ENCODE data around the gene SSU72. TPM values are rescaled to one million over a fixed set of nuclear protein-coding genes. Genes with fewer than 3 reads are reported as not detected.

Gene SSU72
- 100 to 1,000 TPM in 2 of 8 experiments, 10 to 100 TPM in 6; 73.2 to 138 (median 95.5) TPM for total RNA-seq

DNA sequence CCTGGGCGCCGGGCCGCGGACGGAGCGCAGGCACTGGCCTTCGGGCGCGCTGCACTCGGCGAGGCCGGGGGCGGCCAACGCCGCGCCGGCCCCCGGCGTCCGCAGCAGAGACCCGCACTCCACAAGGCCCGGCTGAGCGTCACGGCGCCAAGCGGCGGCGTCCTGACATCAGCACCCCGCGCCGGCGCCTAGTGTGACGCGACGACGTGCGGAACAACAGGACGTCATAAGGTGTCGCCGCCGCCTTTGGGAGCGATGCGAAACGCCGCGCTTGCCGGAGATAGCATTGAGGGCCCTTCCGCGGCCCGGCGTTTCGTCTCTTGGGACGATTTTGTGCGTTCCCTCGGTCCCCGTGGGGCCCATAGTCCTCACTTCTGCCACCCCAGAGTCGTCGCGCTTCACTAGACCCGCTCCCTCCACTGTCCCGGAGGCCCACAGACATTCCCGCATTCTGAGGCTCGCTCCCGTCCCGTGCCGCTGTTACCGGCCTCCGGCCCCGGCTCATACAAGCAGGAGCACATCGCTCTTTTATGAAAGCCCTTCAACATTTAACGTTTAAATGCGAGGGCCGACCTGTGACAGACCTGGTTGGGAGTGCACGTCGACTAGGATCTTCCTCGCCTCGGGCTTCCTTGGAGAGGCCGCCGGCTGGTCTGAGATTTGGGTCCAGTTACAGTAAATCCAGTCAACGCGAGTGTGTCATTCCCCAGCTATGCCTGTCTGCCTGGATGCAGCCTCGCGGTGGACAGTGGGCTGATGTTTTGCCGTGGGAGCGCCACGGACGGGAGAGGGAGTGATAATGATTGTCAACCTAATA is at the start of gene SSU72:
SSU72 (minus strand) TSS at position 143 of the 817 bp plus-strand sequence. CDS start 306 bp downstream, outside the sequence.
- ATAC-seq (replicated peaks in 6 of 8), result peak; percentile 81 to 92 (median 88)
- Histone ChIP-seq H3K27ac (peak within 1 kb of the TSS; percentile 100), H3K4me1 (replicated peaks in 1 of 2) (peaks cover 14% of the 10 kb centered on the region in 2 donors), H3K4me3 (peak within 1 kb of the TSS; percentile 71 to 97 (median 93))
- in situ Hi-C loops (cut with MboI; ENCODE audit: low pct_unique_long_range_greater_than_20kb in 2 of 9, low sequenced_read_pairs in 9 of 9, unreplicated experiment in 9 of 9), result no loop called here
- 0 to 3% (median 1%) methylated on average over 5 to 58 of the region's 87 CpGs; no CpG with 5 or more reads in 1 of the 10 experiments for WGBS, 10 experiments

DNA sequence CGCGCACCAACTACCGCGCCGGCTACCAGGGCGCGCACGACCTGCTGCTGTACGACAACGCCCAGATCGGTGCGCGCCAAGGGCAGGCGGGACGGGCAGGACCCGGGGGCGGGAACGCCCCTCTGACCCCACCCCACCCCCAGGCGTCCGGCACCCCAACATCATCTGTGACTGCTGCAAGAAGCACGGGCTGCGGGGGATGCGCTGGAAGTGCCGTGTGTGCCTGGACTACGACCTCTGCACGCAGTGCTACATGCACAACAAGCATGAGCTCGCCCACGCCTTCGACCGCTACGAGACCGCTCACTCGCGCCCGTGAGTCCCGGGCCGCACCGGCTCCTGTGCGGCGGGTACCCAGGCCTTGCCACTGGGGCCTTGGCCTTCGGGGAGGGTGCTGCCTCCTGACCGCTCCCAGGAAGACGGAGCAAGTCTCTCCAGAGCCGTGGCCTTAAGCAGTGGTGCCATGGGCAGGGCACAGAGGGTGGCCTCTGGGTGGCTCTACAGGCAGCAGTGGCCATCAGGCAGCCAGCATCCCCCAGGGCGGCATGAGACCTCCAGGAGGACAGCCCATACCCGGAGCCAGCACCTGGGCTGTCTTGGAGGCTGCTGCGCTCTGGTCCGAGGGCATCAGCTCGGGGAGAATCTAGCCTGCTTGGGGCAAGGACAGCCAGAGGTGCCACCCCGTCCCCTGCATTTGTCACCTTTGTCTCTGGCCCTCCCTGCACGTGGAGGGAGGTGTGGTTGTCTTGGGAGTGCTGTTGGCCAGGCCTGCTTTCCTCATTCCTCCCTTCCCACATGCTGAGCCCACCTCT is 49.2 kb upstream of the SSU72 start:
- ATAC-seq (replicated peaks in 6 of 8), result no peak
- Histone ChIP-seq H3K27ac (no peak overlapping the region), H3K4me3 (no peak overlapping the region), H3K4me1 (replicated peaks in 1 of 2) (no peaks in the 10 kb centered on the region)
- in situ Hi-C loops (cut with MboI; ENCODE audit: low pct_unique_long_range_greater_than_20kb in 2 of 9, low sequenced_read_pairs in 9 of 9, unreplicated experiment in 9 of 9), result no loop called here
- 72 to 96% (median 82%) methylated on average over 2 to 15 of the region's 51 CpGs; no CpG with 5 or more reads in 6 of the 10 experiments for WGBS, 10 experiments

DNA sequence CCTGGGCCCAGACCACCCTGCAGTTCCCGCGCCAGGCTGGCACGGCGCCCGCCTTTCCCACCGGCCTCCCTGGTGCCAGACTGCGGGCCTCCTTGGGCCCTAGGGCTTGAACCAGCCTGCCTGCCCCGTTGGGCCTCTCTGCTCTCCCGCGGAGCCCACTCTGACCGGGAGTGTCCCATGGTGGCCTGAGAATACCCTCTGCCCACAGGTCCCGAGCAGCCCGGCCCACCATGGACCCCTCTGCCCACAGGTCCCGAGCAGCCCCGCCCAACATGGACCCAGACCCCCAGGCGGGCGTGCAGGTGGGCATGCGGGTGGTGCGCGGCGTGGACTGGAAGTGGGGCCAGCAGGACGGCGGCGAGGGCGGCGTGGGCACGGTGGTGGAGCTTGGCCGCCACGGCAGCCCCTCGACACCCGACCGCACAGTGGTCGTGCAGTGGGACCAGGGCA is 48.5 kb upstream of the SSU72 start:
- Histone ChIP-seq H3K27ac (no peak overlapping the region), H3K4me3 (no peak overlapping the region), H3K4me1 (replicated peaks in 1 of 2) (no peaks in the 10 kb centered on the region)
- no peak for ATAC-seq (replicated peaks in 6 of 8)
- WGBS, 10 experiments, result 91 to 95% methylated on average over 4 to 9 of the region's 33 CpGs; no CpG with 5 or more reads in 8 of the 10 experiments
- in situ Hi-C loops (cut with MboI; ENCODE audit: low pct_unique_long_range_greater_than_20kb in 2 of 9, low sequenced_read_pairs in 9 of 9, unreplicated experiment in 9 of 9), result no loop called here

DNA sequence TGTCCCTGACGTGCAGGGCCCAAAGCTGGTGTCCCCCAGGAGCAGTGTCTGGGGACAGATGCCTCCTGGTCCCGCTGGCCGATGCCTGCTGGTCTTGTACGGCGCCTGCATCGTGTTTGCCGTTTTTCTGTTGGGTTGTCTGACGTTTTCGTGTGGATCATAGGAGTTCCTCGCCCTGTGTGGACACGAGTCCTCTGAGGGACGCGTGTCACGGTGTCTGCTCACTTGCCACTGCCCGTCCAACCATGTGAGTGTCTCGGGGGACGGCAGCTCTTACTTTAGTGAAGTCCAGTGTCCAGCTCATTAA is 48.1 kb upstream of the SSU72 start:
- H3K4me3 ChIP-seq, result no peak overlapping the region

DNA sequence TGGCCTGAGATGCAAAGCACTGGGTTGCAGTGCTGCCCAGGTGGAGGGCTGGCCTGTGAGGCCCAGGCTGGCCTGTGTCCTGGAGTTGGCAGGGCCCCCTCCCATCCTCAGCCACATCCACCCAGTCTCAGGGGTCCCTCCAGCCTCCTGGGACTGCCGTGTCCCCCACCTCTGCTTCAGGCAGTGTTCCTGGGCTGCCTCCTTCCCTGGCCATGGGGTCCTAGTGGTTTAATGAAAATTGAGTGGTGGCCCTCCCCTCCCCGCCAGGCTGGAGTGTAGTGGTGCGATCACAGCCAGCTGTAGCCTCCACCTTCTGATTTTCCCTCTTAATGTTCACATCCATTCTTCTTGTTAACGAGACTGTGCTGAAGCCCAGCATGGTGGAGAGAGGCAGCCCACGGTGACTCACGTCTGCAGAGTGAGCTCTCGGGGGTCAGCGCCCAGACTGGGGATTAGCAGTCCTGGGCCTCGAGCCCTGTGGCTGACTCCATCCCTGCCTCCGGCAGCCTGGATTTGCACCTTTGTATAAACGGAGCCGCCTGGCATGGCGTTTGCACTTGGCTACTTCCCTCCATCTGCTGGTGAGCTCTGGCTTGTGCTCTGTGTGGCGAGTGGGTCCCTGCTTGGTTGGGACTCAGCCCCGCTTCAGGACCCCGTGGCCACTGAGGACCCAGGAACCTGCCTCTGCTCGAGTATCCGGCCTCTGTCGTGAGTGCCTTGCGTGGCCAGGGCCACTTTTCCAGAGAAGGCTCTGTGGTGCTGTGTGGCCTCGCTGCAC is 47.5 kb upstream of the SSU72 start:
- H3K4me3 ChIP-seq, result no peak overlapping the region
- WGBS, 10 experiments, result 0 to 88% (median 67%) methylated on average over 1 to 15 of the region's 21 CpGs; no CpG with 5 or more reads in 5 of the 10 experiments
- ATAC-seq (replicated peaks in 6 of 8), result peak in 5 of 8 experiments; percentile 11 to 54 (median 37)
- no peak overlapping the region for H3K27ac ChIP-seq
- no peaks in the 10 kb centered on the region for H3K4me1 ChIP-seq (replicated peaks in 1 of 2)
- in situ Hi-C loops (cut with MboI; ENCODE audit: low pct_unique_long_range_greater_than_20kb in 2 of 9, low sequenced_read_pairs in 9 of 9, unreplicated experiment in 9 of 9), result no loop called here

More for the DNA sequence above, 48.1 kb upstream of the SSU72 start:
- Histone ChIP-seq H3K27ac (no peak overlapping the region), H3K4me1 (replicated peaks in 1 of 2) (no peaks in the 10 kb centered on the region)
- 50 to 95% (median 87%) methylated on average over 1 to 16 of the region's 17 CpGs; no CpG with 5 or more reads in 3 of the 10 experiments for WGBS, 10 experiments
- ATAC-seq (replicated peaks in 6 of 8), result no peak
- in situ Hi-C loops (cut with MboI; ENCODE audit: low pct_unique_long_range_greater_than_20kb in 2 of 9, low sequenced_read_pairs in 9 of 9, unreplicated experiment in 9 of 9), result no loop called here

DNA sequence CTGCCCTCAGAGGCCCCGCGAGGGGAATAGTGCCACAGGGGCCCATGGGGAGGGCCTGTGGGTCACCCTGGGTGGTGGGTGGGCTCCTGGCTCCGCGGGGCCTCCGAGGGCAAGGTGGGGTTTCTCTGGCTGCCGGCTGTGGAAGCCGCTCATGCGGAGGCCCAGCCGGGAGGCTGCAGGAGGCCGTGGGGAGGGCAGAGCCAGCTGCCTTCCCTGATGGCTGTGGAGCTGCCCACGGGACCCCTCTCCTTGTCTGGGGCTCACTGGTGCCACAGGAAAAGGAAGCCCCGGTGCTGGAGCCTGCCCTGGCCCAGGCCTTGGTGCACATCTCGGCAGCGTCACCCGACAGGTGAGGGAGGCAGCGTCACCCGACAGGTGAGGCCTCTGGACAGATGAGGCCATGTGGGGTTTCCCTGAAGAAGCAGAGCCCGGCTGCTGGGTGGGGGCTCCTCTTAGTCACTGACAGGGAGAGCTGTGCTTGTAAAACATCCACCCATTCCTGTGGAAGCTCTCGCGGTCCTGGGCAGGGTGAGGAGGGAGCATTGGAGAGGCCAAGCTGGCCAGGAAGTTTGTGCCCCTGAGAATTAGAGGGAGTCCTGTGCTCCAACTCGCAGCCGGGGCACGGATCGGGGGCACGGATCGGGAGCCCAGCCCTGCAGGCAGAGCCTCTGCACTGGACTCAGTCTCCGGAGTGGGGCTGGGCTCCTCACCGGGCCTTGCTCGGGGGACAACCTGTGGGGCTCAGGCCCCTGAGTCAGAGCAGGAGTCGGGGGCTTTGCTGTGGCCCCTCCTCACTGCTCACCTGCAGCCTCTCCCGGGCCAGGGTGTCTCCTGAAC is 46.7 kb upstream of the SSU72 start:
- WGBS, 10 experiments, result 80 to 90% (median 87%) methylated on average over 4 to 17 of the region's 31 CpGs; no CpG with 5 or more reads in 7 of the 10 experiments

DNA sequence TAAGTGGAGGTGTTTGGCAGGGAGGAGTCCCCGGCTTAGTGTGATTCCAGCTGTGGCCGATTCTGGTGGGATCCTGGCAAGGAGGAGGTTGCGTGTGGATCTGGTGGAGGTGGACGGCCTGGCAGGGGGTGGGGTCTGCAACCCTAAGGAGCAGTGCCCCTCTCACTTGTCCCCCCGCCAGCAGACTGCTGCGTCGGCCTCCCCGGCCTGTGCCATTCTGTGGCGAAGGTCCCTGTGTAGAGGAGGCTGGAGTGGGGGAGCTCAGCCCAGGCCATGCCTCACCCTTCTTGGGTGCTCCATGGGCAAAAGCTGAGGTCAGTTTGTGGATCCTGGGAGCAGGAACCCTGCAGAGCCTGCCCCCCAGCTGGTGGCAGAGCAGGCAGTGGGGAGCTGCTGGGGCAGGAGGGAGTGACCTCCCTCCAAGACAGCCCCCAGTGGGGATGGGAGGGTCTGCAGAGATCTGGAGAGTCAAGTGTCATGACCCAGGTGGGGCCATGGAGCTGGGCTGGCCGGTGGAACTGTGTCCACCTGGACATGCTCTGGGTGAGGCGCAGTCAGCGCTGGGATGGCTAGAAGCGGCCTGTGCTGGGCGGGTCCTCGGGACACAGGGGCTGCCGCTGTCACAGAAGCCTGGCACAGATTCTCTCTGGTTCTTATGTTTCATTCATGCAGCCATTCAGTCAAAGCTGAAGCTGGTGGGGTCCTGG is 45.9 kb upstream of the SSU72 start:
- Histone ChIP-seq H3K27ac (no peak overlapping the region), H3K4me3 (no peak overlapping the region), H3K4me1 (replicated peaks in 1 of 2) (peaks cover 7 to 8% of the 10 kb centered on the region in 2 donors)
- 66 to 84% (median 82%) methylated on average over 2 to 8 of the region's 16 CpGs; no CpG with 5 or more reads in 7 of the 10 experiments for WGBS, 10 experiments
- in situ Hi-C loops (cut with MboI; ENCODE audit: low pct_unique_long_range_greater_than_20kb in 2 of 9, low sequenced_read_pairs in 9 of 9, unreplicated experiment in 9 of 9), result no loop called here
- ATAC-seq (replicated peaks in 6 of 8), result no peak

More for the DNA sequence above, 46.7 kb upstream of the SSU72 start:
- Histone ChIP-seq H3K4me3 (no peak overlapping the region), H3K27ac (no peak overlapping the region), H3K4me1 (replicated peaks in 1 of 2) (peaks cover 7% of the 10 kb centered on the region in 2 donors)
- ATAC-seq (replicated peaks in 6 of 8), result peak in 2 of 8 experiments; percentile 19 to 52
- in situ Hi-C loops (cut with MboI; ENCODE audit: low pct_unique_long_range_greater_than_20kb in 2 of 9, low sequenced_read_pairs in 9 of 9, unreplicated experiment in 9 of 9), result no loop called here

DNA sequence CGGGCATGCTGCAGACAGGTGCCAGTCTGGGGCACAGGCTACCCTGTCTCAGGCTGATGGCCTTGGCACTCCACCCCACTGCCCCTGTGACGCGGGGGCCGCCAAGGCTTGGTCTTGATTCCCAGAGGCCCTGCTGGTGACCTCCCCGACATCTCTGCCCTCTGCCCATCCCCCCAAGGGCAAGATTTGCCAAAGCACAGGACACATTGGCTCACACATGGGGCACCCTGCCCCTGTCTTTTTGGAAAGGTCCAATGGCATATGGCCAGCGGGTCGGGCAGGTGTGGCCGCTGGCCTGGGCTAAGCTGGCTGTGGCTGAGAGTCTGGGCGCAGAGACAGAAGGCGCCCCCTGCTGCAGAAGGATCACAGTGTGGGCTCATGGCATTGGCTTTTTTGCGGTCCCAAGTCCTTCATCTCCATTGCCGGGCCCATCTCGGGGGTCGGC is 45.3 kb upstream of the SSU72 start:
- Histone ChIP-seq H3K4me1 (replicated peaks in 1 of 2) (peaks cover 7 to 8% of the 10 kb centered on the region in 2 donors), H3K4me3 (no peak overlapping the region), H3K27ac (no peak overlapping the region)
- no peak for ATAC-seq (replicated peaks in 6 of 8)
- 61 to 80% (median 64%) methylated on average over 1 to 13 of the region's 14 CpGs; no CpG with 5 or more reads in 7 of the 10 experiments for WGBS, 10 experiments
- in situ Hi-C loops (cut with MboI; ENCODE audit: low pct_unique_long_range_greater_than_20kb in 2 of 9, low sequenced_read_pairs in 9 of 9, unreplicated experiment in 9 of 9), result no loop called here

DNA sequence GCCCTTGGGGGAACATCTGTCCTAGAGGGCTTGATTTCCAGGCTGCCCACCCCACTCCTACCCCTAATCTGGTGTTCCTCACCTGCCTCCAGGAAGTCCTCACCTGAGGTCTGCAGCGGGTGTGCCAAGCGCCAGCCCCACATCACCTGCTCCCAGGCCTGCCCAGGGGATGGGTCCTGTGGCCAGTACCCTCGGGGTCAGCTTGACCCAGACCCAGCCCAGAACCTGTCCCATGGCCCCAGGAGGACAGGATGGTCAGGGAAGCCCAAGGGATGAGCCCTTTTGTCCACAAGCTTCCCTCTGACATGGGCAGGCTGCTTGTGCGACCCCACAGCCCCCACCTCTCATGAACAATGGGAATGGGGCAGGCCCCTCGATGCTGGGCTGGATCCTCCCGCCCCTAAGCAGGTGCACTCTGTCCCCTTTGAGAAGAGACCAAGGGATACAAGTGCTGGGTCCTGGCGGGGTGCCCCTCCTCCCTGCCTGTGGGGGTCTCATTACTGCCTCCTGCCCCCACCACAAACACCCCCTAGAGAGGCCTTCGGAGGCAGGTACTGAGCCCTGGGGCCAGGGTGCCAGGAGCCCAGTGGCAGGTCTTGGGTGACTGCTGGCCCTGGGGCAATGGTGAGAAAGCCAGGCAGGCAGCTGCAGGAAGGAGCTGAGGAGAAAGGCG is 43.9 kb upstream of the SSU72 start:
- Histone ChIP-seq H3K4me1 (replicated peaks in 1 of 2) (peaks cover 14% of the 10 kb centered on the region in 2 donors), H3K4me3 (no peak overlapping the region), H3K27ac (no peak overlapping the region)
- in situ Hi-C loops (cut with MboI; ENCODE audit: low pct_unique_long_range_greater_than_20kb in 2 of 9, low sequenced_read_pairs in 9 of 9, unreplicated experiment in 9 of 9), result no loop called here
- ATAC-seq (replicated peaks in 6 of 8), result no peak
- 67 to 100% (median 93%) methylated on average over 1 to 6 of the region's 9 CpGs; no CpG with 5 or more reads in 4 of the 10 experiments for WGBS, 10 experiments

DNA sequence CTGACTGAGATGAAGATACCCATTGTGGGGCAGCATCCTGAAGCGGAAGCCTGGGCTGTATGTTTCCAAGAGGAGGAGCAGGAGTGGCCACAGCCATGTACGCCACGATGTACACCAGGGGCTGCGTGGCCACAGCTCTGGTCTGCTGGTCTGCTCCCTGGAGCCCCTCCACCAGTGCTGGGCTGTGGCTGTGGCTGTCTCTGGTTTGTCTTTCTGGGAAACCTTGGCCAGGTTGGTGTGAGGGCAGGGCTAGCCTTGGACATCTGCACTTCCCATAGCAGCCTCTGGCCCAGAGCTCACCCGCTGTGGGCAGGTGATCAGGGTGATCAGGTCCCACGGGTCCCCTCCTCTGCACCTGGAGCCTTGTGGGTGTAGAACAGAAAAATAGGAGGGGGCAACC is 43.3 kb upstream of the SSU72 start:
- Histone ChIP-seq H3K4me1 (replicated peaks in 1 of 2) (peaks cover 15 to 16% of the 10 kb centered on the region in 2 donors), H3K4me3 (no peak overlapping the region), H3K27ac (no peak overlapping the region)
- WGBS, 10 experiments, result 50 to 100% (median 88%) methylated on average over 2 to 6 of the region's 6 CpGs; no CpG with 5 or more reads in 5 of the 10 experiments
- in situ Hi-C loops (cut with MboI; ENCODE audit: low pct_unique_long_range_greater_than_20kb in 2 of 9, low sequenced_read_pairs in 9 of 9, unreplicated experiment in 9 of 9), result no loop called here
- ATAC-seq (replicated peaks in 6 of 8), result no peak

DNA sequence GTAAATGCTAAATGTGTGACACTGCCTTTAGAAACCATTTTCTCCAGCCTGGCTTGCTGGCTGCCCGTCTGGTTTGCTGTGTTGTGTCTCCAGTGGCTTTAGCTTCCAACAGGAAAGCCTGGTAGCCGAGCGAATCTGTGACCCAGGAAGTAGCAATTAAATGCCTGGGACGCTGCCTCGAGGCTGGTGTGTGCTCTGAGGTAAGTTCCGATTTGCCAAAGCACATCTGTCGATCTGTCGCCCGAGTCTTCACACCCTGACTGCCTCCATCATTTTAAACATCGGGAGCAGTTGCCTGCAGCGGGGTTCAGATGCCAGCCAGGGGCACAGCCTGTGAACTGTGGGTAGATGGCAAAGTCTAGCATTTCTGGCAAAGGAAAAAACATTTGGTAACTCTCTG is 42.9 kb upstream of the SSU72 start:
- no peak overlapping the region for H3K27ac ChIP-seq
- in situ Hi-C loops (cut with MboI; ENCODE audit: low pct_unique_long_range_greater_than_20kb in 2 of 9, low sequenced_read_pairs in 9 of 9, unreplicated experiment in 9 of 9), result no loop called here
- 67 to 100% (median 92%) methylated on average over 1 to 10 of the region's 11 CpGs for WGBS, 10 experiments
- ATAC-seq (replicated peaks in 6 of 8), result no peak
- no peak overlapping the region for H3K4me3 ChIP-seq
- H3K4me1 ChIP-seq (replicated peaks in 1 of 2), result peaks cover 15 to 16% of the 10 kb centered on the region in 2 donors

Data from motor neuron (in vitro differentiated cells).